ENCODE measurements around the gene JUN. TPM values are rescaled to one million over a fixed set of nuclear protein-coding genes. Genes with fewer than 3 reads are reported as not detected.

Gene JUN
- total RNA-seq, 1 donor from 2014 or later: 160 TPM

DNA sequence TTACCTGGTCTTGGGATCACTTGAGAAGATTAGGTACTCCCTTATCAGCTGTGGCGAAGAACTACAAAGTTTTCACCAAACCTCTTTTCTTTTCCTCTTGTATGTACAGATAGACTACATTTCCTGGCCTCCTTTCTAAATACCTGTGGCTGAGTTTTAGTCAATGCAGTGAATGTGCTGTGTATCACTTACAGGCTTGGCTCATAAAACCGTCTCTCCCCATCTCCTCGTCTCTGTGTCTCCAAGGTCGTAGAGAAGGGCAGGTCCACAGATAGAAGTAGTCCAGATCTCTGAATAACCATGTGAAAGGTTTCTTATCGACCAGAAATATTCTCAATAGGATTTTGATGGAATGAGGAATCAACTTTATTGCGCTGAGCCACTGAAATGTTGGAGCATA lies 9.0 kb upstream of the JUN start:
- TF ChIP-seq, protein P1, sequence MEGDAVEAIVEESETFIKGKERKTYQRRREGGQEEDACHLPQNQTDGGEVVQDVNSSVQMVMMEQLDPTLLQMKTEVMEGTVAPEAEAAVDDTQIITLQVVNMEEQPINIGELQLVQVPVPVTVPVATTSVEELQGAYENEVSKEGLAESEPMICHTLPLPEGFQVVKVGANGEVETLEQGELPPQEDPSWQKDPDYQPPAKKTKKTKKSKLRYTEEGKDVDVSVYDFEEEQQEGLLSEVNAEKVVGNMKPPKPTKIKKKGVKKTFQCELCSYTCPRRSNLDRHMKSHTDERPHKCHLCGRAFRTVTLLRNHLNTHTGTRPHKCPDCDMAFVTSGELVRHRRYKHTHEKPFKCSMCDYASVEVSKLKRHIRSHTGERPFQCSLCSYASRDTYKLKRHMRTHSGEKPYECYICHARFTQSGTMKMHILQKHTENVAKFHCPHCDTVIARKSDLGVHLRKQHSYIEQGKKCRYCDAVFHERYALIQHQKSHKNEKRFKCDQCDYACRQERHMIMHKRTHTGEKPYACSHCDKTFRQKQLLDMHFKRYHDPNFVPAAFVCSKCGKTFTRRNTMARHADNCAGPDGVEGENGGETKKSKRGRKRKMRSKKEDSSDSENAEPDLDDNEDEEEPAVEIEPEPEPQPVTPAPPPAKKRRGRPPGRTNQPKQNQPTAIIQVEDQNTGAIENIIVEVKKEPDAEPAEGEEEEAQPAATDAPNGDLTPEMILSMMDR (conservative IDR thresholded peaks at IDR 0.05): no peak
- Mint-ChIP-seq H3K4me1 (ENCODE audit: unreplicated experiment) (peaks cover 7% of the 10 kb centered on the region), H3K27ac (no peak overlapping the region), H3K4me3 (no peak overlapping the region), H3K9me3 (peaks cover 6% of the 10 kb centered on the region), H3K36me3 (peaks cover 5% of the 10 kb centered on the region), H3K27me3 (no peaks in the 10 kb centered on the region)
- no peak for DNase-seq (ENCODE audit: extremely low spot score, unreplicated experiment)

DNA sequence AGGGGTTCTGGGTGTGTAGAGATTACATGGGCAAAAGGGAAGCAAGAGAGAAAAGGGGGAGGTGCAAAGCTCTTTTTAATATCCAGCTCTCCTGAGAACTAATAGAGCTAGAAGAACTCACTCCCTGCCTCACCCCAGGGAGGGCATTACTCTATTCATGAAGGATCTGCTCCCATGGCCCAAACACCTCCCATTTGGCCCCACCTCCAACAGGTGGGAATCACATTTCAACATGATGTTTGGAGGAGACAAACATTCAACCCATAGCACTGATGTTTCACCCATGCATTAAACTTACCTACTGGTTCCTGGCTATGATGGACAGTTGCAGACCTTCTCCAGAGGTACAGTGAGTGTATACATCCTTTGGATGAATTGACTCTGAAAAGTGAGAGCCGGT lies 7.3 kb upstream of the JUN start:
- DNase-seq (ENCODE audit: extremely low spot score, unreplicated experiment): no peak
- peak overlapping the region; percentile 26 for H3K4me3 Mint-ChIP-seq
- H3K27me3 Mint-ChIP-seq: no peaks in the 10 kb centered on the region
- peak overlapping the region; percentile 98 for H3K27ac Mint-ChIP-seq
- peaks cover 5% of the 10 kb centered on the region for H3K36me3 Mint-ChIP-seq
- H3K4me1 Mint-ChIP-seq (ENCODE audit: unreplicated experiment): peaks cover 12% of the 10 kb centered on the region
- peaks cover 6% of the 10 kb centered on the region for H3K9me3 Mint-ChIP-seq
- TF ChIP-seq, protein P1 (conservative IDR thresholded peaks at IDR 0.05): no peak

DNA sequence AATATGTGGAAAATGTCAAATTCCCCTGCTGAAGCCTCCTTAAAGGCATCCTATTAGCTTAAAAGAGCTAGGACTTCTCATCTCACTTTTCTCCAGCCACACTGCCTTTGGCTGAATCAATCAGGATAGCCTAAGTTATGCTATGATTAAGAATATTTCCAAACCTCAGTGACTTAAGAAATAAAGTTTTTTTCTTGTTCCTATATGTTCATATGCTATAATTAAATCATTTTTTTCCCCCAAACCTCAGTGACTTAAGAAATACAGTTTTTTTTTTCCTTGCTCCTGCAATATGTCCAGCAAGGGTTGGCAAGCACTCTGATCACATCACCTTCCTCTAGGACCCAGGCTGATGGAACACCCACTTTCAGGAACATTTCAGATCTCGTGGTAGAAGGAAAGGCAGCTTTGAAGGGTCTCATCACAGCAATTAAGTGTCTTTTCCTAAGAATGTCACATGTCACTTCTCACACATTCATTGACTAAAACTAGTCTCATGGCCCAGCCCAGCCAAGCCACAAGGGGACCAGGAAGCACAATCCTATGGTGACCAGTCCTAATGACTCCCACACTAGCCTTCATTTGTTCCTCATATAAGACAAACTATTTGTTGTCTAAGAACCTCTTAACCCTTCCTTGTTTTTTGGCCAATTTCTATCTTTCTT lies 6.3 kb upstream of the JUN start:
- no peak for DNase-seq (ENCODE audit: extremely low spot score, unreplicated experiment)
- Mint-ChIP-seq H3K36me3 (peaks cover 5% of the 10 kb centered on the region), H3K27me3 (no peaks in the 10 kb centered on the region), H3K27ac (peak overlapping the region; percentile 98), H3K4me3 (no peak overlapping the region), H3K4me1 (ENCODE audit: unreplicated experiment) (peaks cover 14% of the 10 kb centered on the region), H3K9me3 (peaks cover 6% of the 10 kb centered on the region)
- TF ChIP-seq, protein P1 (conservative IDR thresholded peaks at IDR 0.05): no peak

DNA sequence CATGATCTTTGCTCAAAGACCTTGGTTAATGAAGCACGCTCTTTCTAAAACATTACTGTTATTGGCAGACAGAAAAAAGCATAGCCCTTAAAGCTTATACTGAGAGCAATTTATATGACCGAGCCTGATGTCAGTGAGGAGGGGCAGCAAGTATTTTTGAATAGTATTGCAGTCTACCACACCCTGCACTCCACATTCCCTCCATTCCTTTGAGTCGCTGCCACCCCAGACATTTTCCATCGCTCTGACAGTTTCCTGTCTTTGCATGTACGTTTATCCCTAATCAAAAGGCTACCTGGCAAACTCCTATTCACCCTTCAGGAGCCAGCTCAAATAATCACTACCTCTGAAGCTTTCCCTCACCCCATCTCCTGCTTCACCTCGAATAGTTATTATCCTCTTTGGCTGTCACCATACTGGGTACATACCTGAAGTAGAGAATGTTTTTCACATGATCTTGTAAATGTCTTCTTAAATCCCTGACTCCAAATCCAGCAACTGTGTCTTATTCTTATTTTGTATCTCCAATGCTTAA lies 5.5 kb upstream of the JUN start:
- peaks cover 14% of the 10 kb centered on the region for H3K4me1 Mint-ChIP-seq (ENCODE audit: unreplicated experiment)

DNA sequence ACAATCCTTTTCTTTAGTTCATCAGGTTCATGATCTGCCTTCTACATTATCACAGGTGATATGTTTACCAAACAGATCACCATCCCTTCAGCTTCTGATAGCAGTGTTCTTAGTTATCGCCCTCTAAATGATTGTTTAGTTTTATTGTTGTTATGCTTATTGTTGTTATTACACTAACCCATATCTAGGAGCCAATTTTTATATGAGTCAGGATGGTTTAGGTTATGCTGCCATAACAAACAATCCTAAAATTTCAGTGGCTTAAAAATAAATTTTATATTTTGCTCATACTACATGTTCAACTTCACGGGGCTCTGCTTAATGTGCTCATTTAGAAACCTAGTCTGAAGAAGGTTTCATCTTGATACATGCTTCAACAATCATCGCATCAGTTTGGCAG lies 4.4 kb upstream of the JUN start:
- Mint-ChIP-seq H3K4me3 (no peak overlapping the region), H3K27me3 (peaks cover 6% of the 10 kb centered on the region), H3K27ac (peak overlapping the region; percentile 6), H3K36me3 (peaks cover 10% of the 10 kb centered on the region), H3K4me1 (ENCODE audit: unreplicated experiment) (peaks cover 14% of the 10 kb centered on the region), H3K9me3 (peaks cover 6% of the 10 kb centered on the region)
- TF ChIP-seq, protein P1 (conservative IDR thresholded peaks at IDR 0.05): no peak
- no peak for DNase-seq (ENCODE audit: extremely low spot score, unreplicated experiment)

More for the DNA sequence above, 5.5 kb upstream of the JUN start:
- peak overlapping the region; percentile 46 for H3K4me3 Mint-ChIP-seq
- peak overlapping the region; percentile 98 for H3K27ac Mint-ChIP-seq
- H3K36me3 Mint-ChIP-seq: peaks cover 5% of the 10 kb centered on the region
- no peak for DNase-seq (ENCODE audit: extremely low spot score, unreplicated experiment)
- peaks cover 6% of the 10 kb centered on the region for H3K9me3 Mint-ChIP-seq
- TF ChIP-seq, protein P1 (conservative IDR thresholded peaks at IDR 0.05): no peak
- H3K27me3 Mint-ChIP-seq: no peaks in the 10 kb centered on the region
